Glomerular visceral epithelial cell (primary cell): ENCODE results near the gene DDX39A.
A peak's percentile ranks its signal among the peaks of the same experiment; 100 is the strongest.

Experiments used
- DNase-seq: peaks from one replicate; pipeline ENCODE4 v3.0.0-alpha.2; 2016; ENCODE audit errors: extremely low spot score

DDX39A gene

GRCh38 chr19:14434543-14435319 lies 15.6 kb upstream of the DDX39A start:
- peak; percentile 80 for DNase-seq

GRCh38 chr19:14433554-14434501 lies 14.7 kb upstream of the DDX39A start:
- DNase-seq: no peak

GRCh38 chr19:14432791-14433553 lies 13.8 kb upstream of the DDX39A start, which contains the start of gene PKN1:
TSS of gene PKN1 (plus strand) at chr19:14433306. CDS start at chr19:14433522, 216 bp downstream.
- peak; percentile 63 for DNase-seq

GRCh38 chr19:14430712-14431111 lies 11.6 kb upstream of the DDX39A start:
- DNase-seq: no peak

GRCh38 chr19:14428882-14429416 lies 9.8 kb upstream of the DDX39A start:
- DNase-seq: no peak

- DNase-seq: no peak
Observed at GRCh38 chr19:14427461-14427860, 8.3 kb upstream of the DDX39A start.

- peak; percentile 38 for DNase-seq
Observed at GRCh38 chr19:14425696-14426138, 6.6 kb upstream of the DDX39A start.

GRCh38 chr19:14418856-14419105 lies 360 bp downstream of the DDX39A start:
- DNase-seq: no peak

GRCh38 chr19:14416817-14417231 lies 2.3 kb downstream of the DDX39A start:
- no peak for DNase-seq

- DNase-seq: no peak
Observed at GRCh38 chr19:14414926-14415690, 4.0 kb downstream of the DDX39A start.

GRCh38 chr19:14413693-14414181 lies 5.4 kb downstream of the DDX39A start:
- DNase-seq: peak; percentile 40

GRCh38 chr19:14412996-14413692 lies 6.0 kb downstream of the DDX39A start:
- no peak for DNase-seq

GRCh38 chr19:14412324-14412995 lies 6.7 kb downstream of the DDX39A start:
- DNase-seq: no peak

GRCh38 chr19:14411938-14412245 lies 7.2 kb downstream of the DDX39A start:
- no peak for DNase-seq

- DNase-seq: no peak
Observed at GRCh38 chr19:14411161-14411937, 7.8 kb downstream of the DDX39A start.

GRCh38 chr19:14410091-14411051 lies 8.8 kb downstream of the DDX39A start:
- no peak for DNase-seq

GRCh38 chr19:14409146-14410023 lies 9.8 kb downstream of the DDX39A start:
- DNase-seq: no peak
